ENCODE data around the gene RGS3.

RGS3 gene

GRCh38 chr9:113600023-113600823 lies 136.7 kb downstream of the RGS3 start:
- no peak for DNase-seq (ENCODE audit: low read depth in 2 of 2)

GRCh38 chr9:113600871-113601614 lies 137.5 kb downstream of the RGS3 start:
- no peak for DNase-seq (ENCODE audit: low read depth in 2 of 2)

GRCh38 chr9:113601656-113602055 lies 138.1 kb downstream of the RGS3 start:
- DNase-seq (ENCODE audit: low read depth in 2 of 2): no peak

- peak; percentile 32 to 38 for DNase-seq (ENCODE audit: low read depth in 2 of 2)
Observed at GRCh38 chr9:113602126-113603047, 138.9 kb downstream of the RGS3 start.

GRCh38 chr9:113603048-113603375 lies 139.5 kb downstream of the RGS3 start:
- no peak for DNase-seq (ENCODE audit: low read depth in 2 of 2)

GRCh38 chr9:113603773-113604172 lies 140.2 kb downstream of the RGS3 start:
- DNase-seq (ENCODE audit: low read depth in 2 of 2): no peak

- DNase-seq (ENCODE audit: low read depth in 2 of 2): no peak
Observed at GRCh38 chr9:113604393-113604792, 140.9 kb downstream of the RGS3 start.

GRCh38 chr9:113606510-113606909 lies 143.0 kb downstream of the RGS3 start:
- no peak for DNase-seq (ENCODE audit: low read depth in 2 of 2)

GRCh38 chr9:113608082-113608685 lies 144.7 kb downstream of the RGS3 start:
- no peak for DNase-seq (ENCODE audit: low read depth in 2 of 2)

GRCh38 chr9:113609562-113610318 lies 146.2 kb downstream of the RGS3 start:
- no peak for DNase-seq (ENCODE audit: low read depth in 2 of 2)

- no peak for DNase-seq (ENCODE audit: low read depth in 2 of 2)
Observed at GRCh38 chr9:113611461-113612215, 148.1 kb downstream of the RGS3 start.

- no peak for DNase-seq (ENCODE audit: low read depth in 2 of 2)
Observed at GRCh38 chr9:113612216-113612747, 148.8 kb downstream of the RGS3 start.

- no peak for DNase-seq (ENCODE audit: low read depth in 2 of 2)
Observed at GRCh38 chr9:113612828-113613227, 149.3 kb downstream of the RGS3 start.

- DNase-seq (ENCODE audit: low read depth in 2 of 2): no peak
Observed at GRCh38 chr9:113613815-113614413, 150.4 kb downstream of the RGS3 start.

- no peak for DNase-seq (ENCODE audit: low read depth in 2 of 2)
Observed at GRCh38 chr9:113614843-113615648, 151.5 kb downstream of the RGS3 start.

- DNase-seq (ENCODE audit: low read depth in 2 of 2): no peak
Observed at GRCh38 chr9:113616116-113616515, 152.6 kb downstream of the RGS3 start.

GRCh38 chr9:113616621-113617496 lies 153.3 kb downstream of the RGS3 start:
- no peak for DNase-seq (ENCODE audit: low read depth in 2 of 2)

- DNase-seq (ENCODE audit: low read depth in 2 of 2): no peak
Observed at GRCh38 chr9:113617550-113617949, 154.0 kb downstream of the RGS3 start.

Measured in activated CD8-positive, alpha-beta memory T cell treated with anti-CD3 and anti-CD28 coated beads for 4 hours (primary cell).